GM19025 (cell line): Measurements from ENCODE around the gene TNIP2.

Experiments used
- ATAC-seq: cut with Tn5 transposase; IDR thresholded peaks from one replicate; pipeline ENCODE4 v1.9.1; 2021; ENCODE audit warnings: mild to moderate bottlenecking, low read depth, moderate library complexity; ENCODE audit not compliant: unreplicated experiment

Gene TNIP2

GRCh38 chr4:2755821-2756690, at the start of gene TNIP2:
Gene TNIP2, minus strand, starts transcription at chr4:2756336. Its CDS starts 47 bp downstream, at chr4:2756289.
- peak; percentile 68 for ATAC-seq

GRCh38 chr4:2804973-2805501, 48.9 kb upstream of the TNIP2 start:
- ATAC-seq, result no peak

GRCh38 chr4:2804449-2804972, 48.4 kb upstream of the TNIP2 start:
- ATAC-seq, result no peak

GRCh38 chr4:2803624-2804448, 47.7 kb upstream of the TNIP2 start:
- no peak for ATAC-seq

- no peak for ATAC-seq
Measured at GRCh38 chr4:2802618-2803531, 46.7 kb upstream of the TNIP2 start.

- peak; percentile 44 for ATAC-seq
Measured at GRCh38 chr4:2800691-2801596, 44.8 kb upstream of the TNIP2 start.

GRCh38 chr4:2799971-2800690, 44.0 kb upstream of the TNIP2 start:
- ATAC-seq, result no peak

GRCh38 chr4:2799224-2799911, 43.2 kb upstream of the TNIP2 start:
- ATAC-seq, result no peak

GRCh38 chr4:2798399-2799223, 42.5 kb upstream of the TNIP2 start:
- ATAC-seq, result peak; percentile 47

- no peak for ATAC-seq
Measured at GRCh38 chr4:2797545-2798305, 41.6 kb upstream of the TNIP2 start.

- ATAC-seq, result no peak
Measured at GRCh38 chr4:2796849-2797544, 40.9 kb upstream of the TNIP2 start.

GRCh38 chr4:2795893-2796848, 40.0 kb upstream of the TNIP2 start:
- no peak for ATAC-seq

- no peak for ATAC-seq
Measured at GRCh38 chr4:2795300-2795892, 39.3 kb upstream of the TNIP2 start.
